HG02759 (cell line): ENCODE results near the gene SIGMAR1.
"Not testable (repeated sequence)": the region's sequence is repeated elsewhere in the genome, so short reads cannot be mapped to it uniquely, and the experiment has no call there.

Experiments
- ATAC-seq: cut with Tn5 transposase; IDR thresholded peaks from one replicate; pipeline ENCODE4 v1.9.1; 2021; ENCODE audit warnings: mild to moderate bottlenecking, moderate library complexity; ENCODE audit not compliant: unreplicated experiment

The SIGMAR1 gene

GRCh38 chr9:34655394-34655793 is 17.8 kb upstream of the SIGMAR1 start:
- no peak for ATAC-seq

- ATAC-seq, result no peak
Observed at GRCh38 chr9:34654323-34655051, 16.9 kb upstream of the SIGMAR1 start.

DNA sequence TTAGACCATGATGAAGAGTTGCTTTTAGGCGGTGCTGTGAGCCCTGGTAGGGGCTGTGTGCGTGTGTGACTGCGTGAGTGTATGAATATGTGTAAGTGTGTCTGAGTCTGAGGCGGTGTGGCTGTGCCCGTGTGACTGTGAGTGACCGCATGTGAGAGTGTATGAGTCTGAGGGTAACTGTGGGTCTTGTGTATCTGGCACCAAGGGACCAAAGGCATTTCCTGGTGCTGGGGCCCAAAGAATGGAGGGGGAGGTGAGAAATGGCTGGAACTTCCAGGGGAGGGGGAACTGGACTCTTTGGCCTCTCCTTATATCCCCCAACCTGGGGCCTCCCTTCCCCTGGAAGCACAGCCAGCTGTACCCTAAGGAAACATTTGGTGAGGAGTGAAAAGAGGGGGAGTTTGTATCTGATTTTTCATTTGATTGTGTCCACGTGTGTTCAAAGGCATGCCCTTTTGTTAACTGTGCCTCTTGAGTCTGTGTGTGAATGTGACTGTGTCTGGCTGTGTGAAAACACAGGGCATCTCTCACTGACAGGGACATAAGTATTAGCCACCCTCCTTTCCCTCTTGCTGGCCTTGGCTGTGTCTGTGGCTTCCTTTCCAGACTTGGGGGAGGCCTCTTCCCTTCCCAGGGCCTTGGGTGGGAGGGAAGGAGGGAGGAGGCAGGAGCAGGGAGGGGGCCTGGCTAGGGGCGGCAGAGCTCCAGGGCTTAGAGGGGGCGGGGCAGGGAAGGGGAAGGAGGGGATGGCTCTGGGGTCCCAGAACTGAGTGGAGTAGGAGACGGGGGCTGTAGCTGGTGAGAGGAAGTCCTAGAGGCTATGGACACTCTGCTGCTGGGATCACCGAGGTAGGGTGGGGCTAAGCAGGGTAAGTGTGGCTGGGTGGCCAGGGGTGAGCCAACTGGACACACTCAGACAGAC is 15.8 kb upstream of the SIGMAR1 start:
- no peak for ATAC-seq

DNA sequence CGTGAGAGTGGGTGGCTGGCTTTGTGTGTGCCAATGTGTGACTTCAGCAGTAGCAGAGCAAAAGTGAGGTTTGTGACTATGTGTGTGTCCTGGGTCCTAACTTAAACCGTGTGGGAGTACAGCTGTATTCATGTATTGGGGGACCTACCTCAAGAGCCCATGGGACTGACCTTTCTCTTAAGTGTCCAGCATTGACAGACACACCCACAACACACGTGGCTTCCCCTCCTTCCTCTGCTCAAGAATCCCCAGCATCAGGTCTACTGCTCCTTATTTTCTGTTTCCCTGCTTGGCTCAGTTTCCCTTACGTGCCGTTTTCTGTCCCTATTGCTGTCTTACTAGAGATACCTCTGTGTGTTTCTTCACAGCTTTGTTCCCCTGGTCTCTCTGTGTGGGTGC is 15.0 kb upstream of the SIGMAR1 start:
- ATAC-seq, result no peak

DNA sequence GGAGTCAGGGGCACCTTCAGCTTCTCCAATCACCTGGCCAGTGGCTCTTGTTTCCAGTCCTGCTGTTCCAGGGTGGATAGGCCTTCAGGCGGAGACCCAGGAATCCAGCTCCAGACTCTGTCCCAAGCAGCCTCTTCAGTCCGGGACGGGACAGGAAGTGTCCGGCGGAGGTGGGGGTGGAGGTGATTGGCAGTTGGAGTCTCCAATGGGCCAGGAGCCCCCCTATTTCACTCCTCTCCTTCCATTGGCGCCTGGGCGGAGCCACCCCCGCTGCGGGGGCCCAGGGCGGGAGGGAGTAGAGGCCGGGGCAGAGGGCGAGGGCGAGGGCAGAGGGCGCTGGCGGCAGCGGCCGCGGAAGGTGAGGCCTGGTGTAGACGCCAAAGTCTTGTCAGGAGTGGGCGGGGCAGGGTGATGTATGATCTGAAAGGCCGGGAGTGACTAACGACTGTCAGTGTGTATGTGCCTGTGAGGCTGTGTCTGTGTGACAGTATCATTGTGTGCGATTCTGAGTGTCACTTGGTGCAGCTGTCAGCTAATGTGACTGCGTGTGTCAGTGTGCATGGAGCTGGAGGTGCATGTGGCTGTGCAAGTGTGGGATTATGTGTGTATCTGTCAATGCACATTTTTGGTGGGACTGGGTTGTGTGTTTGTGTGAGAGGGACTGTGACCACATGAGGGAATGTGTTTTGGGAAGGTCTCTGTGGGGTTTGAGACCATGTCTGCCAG is 14.5 kb upstream of the SIGMAR1 start, which contains the start of gene IL11RA:
IL11RA (plus strand) TSS at position 310 of the 726 bp plus-strand sequence. CDS start 3,033 bp downstream, outside the sequence.
- ATAC-seq, result peak; percentile 37

DNA sequence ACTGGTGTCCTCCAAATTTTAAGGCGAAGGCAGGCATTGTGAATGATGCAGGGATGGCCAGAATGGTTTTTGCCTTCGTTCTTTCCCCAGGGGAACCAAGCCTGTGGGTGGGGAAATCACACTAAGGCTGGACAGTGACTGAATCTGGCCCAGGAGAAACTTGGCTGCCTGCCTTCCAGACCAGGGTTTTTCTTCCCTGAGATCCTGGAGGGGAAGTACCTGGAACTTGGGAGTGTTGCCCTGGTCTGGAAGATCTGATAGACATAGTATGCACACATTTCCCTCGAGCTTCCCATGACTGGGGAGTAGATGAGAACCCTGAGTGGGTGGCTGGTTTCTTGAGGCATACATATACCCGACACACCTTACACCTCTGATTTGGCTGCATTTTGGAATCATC is 13.7 kb upstream of the SIGMAR1 start:
- ATAC-seq, result no peak

DNA sequence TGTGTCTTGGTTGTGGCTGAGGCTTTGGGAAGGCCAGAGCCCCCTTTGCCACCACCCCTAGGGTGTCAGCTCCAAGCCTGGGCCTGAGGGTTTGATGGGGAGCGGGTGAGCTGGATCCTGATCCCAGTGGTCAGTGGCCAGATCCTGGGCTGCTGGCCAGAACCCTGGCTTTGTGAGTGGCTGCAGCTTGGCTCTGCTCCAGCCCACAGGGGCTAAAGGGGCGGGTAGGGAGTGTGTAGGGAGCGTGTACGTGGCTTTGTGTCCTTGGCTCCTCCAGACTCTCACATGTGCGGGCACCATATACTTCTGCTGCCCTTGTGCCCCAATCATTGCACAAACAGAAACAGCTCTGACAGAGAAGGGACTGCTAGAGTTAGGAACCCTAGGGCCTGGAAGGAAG is 13.2 kb upstream of the SIGMAR1 start:
- no peak for ATAC-seq

DNA sequence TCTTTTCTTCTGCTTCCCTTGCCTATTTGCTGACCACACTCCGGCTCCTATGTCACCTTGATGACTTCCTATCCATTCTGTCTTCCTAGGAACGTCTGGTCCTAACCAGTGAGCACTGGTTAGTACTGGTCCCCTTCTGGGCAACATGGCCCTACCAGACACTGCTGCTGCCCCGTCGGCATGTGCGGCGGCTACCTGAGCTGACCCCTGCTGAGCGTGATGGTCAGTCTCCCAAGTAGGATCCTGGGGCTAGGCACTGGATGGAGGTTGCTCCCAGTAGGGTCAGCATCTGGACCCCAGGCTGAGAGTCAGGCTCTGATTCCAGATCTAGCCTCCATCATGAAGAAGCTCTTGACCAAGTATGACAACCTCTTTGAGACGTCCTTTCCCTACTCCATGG is 11.1 kb upstream of the SIGMAR1 start:
- no peak for ATAC-seq

GRCh38 chr9:34647651-34648050 is 10.1 kb upstream of the SIGMAR1 start:
- ATAC-seq, result no peak

GRCh38 chr9:34647084-34647403 is 9.5 kb upstream of the SIGMAR1 start:
- no peak for ATAC-seq

DNA sequence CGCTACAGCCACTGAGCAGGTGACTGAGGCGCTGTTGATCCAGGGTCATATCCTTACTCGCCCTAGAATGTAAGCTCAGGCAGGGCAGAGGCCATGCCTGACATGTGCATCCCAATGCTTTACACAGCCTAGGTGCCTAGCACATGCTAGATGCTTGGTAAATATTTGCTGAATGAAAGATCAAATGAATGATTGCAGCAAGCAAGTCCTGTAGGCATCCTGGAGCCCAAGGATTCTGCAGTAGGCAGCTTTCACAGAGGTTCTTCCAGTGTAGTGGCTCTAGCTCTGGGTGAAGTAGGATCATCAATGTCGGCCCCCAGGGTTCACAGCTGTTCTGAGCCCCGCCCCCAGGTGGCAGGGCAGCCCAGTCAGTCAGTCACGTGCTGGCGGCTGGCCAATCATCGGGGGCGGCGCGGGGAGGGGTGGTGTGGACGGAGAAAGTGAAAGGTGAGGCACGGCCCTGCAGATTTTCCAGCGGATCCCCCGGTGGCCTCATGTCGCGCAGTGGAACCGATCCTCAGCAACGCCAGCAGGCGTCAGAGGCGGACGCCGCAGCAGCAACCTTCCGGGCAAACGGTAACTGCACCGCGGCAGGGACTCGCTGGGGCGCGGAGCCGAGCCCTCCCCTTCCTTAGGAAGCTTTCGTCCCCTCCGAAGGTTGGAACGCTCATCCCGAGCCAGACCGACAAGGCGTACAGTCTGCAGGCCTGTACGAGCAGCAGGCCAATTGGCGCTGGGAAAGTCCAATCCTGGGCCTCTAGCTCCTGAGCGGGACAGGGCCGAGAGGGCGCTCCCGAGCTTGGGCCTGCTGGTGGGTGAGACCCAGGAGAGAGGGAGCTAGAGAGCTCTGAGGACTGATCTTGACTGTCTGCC is 8.9 kb upstream of the SIGMAR1 start, which contains the start of gene GALT:
GALT (plus strand) TSS at position 465 of the 873 bp plus-strand sequence; CDS start at position 495, 30 bp downstream.
- ATAC-seq, result peak; percentile 91

- no peak for ATAC-seq
Observed at GRCh38 chr9:34644766-34645314, 7.3 kb upstream of the SIGMAR1 start.

DNA sequence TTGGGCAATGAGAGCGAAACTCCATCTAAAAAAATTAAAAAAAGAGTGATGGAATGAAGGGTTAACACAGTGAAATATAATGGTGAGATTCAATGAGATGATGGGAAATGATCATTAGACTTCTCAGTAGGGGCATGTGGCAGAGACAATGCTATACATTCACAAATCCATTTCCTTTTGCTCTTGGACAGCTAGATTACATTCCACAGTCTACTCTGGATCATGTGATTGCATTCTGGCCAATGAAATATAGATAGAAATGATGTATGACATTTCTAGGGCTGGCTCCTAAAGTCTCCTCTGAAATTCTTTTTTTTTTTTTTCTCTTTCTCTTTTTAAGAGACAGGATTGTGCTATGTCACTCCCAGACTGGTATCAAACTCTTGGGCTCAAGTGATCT is 5.1 kb upstream of the SIGMAR1 start:
- ATAC-seq, result no peak

DNA sequence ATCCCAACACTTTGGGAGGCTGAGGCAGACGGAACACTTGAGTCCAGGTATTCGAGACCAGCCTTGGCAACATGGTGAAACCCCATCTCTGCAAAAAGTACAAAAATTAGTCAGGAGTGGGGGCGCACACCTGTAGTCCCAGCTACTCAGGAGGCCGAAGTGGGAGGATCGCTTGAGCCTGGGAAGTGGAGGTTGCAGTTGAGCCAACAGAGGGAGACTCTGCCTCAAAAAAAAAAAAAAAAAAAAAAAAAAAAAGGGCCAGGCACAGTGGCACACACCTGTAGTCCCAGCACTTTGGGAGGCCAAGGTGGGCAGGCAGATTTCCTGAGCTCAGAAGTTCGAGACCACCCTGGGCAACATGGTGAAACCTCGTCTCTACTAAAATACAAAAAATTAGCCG is 1.7 kb upstream of the SIGMAR1 start:
- ATAC-seq, result not testable (repeated sequence)

DNA sequence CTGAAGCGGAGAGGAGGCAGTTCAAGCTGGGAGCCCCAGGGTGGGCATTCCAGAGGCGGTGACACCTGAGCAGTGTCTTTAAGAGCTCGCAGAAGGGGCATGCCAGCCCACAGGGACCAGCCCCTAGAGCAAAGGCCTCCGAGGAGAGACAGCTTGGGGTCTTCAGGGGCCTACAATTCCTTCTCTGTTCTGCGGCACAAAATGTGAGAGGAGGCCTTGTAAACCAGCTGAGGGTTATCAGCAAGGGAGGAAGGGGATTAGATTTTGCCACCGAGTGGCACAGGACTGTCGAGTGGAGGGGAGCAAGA is 505 bp upstream of the SIGMAR1 start:
- ATAC-seq, result no peak

- ATAC-seq, result peak; percentile 1
Observed at GRCh38 chr9:34636791-34637355, 714 bp downstream of the SIGMAR1 start.

DNA sequence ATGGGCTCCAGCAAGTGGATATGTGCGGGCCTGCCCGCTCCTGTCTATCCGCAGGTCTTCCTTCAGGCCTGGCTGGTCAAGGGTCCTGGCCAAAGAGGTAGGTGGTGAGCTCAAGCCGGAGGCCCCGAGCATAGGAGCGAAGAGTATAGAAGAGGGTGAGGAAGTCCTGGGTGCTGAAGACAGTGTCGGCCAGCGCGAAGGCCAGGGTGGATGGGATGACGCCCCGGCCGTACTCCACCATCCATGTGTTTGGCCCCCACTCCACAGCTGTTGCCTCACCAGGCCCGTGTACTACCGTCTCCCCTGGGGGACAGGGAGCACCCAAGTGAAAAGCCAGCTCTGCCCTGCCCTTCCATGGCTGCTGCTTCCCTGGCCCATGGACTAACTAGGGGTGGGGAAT is 2.0 kb downstream of the SIGMAR1 start:
- no peak for ATAC-seq

DNA sequence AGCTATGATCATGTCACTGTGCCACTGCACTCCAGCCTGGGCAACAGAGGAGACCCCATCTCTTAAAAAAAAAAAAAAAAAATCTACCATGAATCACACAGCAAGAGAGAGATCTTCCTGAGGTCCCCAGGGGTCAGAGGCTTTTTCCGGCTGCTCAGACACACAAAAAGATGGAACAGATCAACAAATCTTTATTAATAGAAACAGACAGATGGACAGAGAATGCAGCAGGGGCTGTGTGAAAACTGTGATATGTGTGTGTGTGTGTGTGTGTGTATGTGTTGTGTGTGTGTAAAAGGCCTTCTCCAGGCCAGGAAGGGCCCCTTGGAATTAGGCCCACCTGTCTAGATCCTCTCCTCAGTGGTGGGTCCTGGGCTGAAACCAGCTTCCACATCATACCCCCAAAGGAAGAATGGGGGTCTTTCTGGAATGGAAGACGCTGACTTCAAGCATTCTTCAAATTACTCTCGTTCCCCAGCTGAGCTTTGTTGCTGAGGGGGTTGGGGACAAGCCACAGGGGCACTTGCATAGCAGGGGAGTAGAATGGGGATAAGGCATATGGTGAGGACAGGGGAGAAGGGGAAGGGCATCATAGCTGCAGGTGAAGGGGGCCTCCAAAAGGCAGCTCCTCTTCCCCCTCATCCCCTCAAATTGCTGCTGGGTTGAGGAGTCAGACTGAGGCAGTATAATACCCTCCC is 2.9 kb downstream of the SIGMAR1 start:
- no peak for ATAC-seq

GRCh38 chr9:34633851-34634550 is 3.6 kb downstream of the SIGMAR1 start:
- no peak for ATAC-seq
